Stimulated activated CD8-positive, alpha-beta memory T cell treated with anti-CD3 and anti-CD28 coated beads, Interleukin-12 subunit alpha, Interleukin-12 subunit beta, amount 100 ng/mL, for 4 hours (primary cell): Measurements from ENCODE around the gene CCDC106.

ENCODE experiments used
- DNase-seq: peaks from one replicate; pipeline ENCODE4 v3.0.0-alpha.2; 2020; ENCODE audit warnings: low read depth

The CCDC106 gene

DNA sequence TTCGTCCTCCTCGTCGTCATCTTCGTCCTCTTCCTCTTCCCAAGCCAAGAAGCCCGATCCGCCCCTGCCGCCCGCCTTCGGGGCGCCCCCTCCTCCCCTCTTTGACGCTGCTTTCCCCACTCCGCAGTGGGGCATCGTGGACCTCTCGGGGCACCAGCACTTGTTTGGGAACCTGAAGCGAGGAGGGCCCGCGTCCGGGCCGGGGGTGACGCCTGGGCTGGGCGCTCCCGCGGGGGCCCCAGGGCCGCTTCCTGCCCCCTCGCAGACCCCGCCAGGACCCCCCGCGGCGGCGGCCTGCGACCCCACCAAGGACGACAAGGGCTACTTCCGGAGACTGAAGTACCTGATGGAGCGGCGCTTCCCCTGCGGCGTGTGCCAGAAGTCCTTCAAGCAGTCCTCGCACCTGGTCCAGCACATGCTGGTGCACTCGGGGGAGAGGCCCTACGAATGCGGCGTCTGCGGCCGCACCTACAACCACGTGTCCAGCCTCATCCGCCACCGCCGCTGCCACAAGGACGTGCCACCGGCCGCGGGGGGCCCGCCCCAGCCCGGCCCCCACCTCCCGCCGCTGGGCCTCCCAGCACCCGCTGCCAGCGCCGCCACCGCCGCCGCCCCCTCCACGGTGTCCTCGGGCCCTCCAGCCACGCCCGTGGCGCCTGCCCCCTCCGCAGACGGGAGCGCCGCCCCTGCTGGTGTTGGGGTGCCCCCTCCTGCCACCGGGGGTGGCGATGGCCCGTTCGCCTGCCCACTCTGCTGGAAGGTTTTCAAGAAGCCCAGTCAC is 33.9 kb upstream of the CCDC106 start:
- no peak for DNase-seq

DNA sequence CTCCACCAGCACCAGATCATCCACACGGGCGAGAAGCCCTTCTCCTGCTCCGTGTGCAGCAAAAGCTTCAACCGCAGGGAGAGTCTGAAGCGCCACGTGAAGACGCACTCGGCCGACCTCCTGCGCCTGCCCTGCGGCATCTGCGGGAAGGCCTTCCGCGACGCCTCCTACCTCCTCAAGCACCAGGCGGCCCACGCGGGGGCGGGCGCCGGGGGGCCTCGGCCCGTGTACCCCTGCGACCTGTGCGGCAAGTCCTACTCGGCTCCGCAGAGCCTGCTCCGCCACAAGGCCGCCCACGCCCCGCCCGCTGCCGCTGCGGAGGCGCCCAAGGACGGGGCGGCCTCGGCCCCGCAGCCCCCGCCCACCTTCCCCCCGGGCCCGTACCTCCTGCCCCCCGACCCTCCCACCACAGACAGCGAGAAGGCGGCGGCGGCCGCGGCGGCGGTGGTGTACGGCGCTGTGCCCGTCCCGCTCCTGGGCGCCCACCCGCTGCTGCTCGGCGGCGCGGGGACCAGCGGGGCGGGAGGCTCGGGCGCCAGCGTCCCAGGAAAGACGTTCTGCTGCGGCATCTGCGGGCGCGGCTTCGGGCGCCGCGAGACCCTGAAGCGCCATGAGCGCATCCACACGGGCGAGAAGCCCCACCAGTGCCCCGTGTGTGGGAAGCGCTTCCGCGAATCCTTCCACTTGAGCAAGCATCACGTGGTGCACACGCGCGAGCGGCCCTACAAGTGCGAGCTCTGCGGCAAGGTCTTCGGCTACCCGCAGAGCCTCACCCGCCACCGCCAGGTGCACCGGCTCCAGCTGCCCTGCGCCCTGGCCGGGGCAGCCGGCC is 33.1 kb upstream of the CCDC106 start:
- DNase-seq: no peak

DNA sequence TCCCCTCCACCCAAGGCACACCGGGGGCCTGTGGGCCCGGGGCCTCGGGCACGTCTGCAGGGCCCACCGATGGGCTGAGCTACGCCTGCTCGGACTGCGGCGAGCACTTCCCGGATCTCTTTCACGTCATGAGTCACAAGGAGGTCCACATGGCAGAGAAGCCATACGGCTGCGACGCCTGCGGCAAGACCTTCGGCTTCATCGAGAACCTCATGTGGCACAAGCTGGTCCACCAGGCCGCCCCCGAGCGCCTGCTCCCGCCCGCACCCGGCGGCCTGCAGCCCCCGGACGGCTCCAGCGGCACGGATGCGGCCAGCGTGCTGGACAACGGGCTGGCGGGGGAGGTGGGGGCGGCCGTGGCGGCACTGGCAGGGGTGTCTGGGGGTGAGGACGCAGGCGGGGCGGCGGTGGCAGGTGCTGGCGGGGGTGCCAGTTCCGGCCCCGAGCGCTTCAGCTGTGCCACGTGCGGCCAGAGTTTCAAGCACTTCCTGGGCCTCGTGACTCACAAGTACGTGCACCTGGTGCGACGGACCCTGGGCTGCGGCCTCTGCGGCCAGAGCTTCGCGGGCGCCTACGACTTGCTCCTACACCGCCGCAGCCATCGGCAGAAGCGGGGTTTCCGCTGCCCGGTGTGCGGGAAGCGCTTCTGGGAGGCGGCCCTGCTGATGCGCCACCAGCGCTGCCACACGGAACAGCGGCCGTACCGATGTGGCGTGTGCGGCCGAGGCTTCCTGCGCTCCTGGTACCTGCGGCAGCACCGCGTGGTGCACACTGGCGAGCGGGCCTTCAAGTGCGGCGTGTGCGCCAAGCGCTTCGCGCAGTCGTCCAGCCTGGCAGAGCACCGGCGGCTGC is 32.2 kb upstream of the CCDC106 start:
- DNase-seq: no peak

DNA sequence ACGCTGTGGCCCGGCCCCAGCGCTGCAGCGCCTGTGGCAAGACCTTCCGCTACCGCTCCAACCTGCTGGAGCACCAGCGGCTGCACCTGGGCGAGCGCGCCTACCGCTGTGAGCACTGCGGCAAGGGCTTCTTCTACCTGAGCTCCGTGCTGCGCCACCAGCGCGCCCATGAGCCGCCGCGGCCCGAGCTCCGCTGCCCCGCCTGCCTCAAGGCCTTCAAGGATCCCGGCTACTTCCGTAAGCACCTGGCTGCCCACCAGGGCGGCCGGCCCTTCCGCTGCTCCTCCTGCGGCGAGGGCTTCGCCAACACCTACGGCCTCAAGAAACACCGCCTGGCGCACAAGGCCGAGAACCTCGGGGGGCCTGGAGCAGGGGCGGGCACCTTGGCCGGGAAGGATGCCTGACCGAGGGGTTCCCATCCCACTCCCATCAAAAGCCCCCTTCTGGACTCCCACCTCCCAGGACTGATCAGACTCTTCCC is 31.6 kb upstream of the CCDC106 start:
- DNase-seq: no peak

DNA sequence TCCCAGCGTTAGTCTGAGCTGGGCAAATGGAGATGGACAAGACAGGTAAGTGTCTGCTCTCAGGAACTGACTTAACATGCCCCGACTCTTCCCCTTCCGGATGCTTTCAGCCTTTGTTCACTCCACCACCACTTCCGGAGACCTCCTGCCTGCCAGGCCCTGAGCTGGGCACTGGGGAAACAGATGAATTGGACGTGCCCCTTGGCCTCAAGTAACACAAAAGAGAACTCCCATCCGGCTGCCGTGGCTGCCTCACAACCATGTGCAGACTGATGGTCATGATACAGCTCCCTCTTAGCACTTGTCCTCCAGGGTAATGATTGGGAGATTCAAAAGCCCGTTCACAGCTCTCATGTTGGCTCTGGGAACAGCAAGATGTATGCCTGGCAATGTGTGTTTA is 30.6 kb upstream of the CCDC106 start:
- DNase-seq: no peak

DNA sequence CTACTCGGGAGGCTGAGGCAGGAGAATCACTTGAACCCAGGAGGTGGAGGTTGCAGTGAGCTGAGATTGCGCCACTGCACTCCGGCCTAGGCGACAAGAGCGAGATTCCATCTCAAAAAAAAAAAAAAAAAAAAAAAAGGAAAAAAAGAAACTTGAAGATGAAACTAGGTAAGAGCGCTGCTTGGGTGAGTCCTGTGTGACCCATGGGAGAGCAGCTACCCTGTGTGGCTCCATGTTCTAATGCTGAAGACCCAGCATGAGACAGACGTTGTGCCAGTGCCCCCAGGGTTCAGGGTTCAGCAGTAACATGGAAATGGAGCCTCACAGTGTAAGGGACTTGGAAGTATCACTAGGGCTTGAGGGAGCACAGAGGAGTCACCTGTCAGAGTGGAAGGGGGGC is 29.6 kb upstream of the CCDC106 start:
- no peak for DNase-seq

DNA sequence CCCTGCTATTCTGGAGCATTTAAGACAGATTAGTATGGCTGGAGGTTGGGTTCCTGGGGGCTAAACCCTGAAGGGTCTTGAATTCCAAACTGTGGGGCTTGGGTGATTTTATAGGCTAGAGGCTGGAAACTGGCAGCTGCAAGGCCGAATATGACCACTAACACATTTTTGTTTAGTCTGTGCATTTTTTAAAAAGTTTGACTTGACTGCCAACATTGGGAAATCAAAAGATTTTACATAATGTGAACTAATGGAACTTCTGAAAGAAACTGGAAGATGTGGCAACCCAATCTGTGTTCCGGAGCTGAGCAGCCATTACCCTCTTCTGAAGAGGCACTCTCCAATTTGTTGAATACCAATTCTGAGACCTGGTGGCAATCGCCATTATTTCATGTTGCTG is 28.7 kb upstream of the CCDC106 start:
- no peak for DNase-seq

DNA sequence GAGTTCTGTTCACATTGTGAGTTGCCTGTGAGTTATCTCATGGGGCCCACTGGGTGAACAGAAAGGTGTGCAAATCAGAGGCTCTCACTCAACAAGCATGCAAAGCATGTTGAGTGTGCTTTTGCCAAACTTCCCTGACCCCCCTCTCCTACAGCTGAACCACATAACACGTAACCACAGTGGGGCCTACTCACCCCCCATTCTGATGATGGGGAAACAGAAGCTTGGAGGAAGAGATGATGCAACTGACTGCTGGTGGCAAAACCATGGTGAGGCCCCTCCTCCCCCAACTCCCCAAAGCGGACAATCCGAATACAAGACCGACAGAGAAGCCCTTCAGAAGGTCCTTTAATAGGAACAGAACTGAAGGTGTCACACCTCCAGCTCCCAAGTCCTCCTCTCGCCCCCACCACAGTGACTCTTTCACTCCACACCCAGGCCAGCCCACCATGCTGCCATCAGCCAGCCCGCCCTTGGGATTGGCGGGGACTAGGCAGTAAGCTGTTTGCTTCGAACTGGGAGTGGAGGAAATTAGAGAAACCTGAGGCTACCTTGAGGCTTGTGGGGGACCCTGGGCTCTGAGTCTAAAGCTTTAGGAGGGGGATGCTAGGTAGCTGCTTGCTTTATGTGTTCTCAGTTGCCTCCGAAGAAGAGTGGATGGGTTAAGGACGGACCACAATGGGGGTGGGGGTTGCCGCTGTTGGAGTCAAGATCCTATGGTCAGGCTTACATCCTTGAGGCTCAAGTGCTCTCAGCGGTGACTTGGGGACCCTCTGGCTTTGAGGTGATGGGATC is 27.4 kb upstream of the CCDC106 start:
- no peak for DNase-seq

DNA sequence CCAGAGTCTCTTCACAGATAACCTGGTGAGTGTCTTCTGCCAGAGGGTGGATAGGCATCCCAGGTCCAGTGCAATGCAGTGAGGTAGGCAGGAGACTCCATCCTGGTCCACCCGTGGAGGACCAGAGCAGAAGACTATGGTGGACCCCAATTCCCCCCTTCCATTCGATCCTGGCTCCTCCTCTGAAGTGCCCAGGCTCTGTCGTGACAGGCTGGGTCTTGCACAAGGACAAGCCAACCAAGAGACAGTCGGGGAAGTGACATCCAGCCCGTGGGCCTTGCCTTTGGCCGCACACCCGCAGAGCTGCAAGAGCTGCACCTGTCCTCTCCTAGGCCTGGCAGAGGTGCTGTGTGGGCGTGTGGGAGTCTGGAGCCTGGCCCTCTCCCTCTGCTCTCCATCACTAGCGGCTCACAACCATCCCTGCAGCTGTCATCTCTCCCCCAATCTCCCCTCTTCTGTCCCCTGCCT is 26.8 kb upstream of the CCDC106 start:
- DNase-seq: no peak

DNA sequence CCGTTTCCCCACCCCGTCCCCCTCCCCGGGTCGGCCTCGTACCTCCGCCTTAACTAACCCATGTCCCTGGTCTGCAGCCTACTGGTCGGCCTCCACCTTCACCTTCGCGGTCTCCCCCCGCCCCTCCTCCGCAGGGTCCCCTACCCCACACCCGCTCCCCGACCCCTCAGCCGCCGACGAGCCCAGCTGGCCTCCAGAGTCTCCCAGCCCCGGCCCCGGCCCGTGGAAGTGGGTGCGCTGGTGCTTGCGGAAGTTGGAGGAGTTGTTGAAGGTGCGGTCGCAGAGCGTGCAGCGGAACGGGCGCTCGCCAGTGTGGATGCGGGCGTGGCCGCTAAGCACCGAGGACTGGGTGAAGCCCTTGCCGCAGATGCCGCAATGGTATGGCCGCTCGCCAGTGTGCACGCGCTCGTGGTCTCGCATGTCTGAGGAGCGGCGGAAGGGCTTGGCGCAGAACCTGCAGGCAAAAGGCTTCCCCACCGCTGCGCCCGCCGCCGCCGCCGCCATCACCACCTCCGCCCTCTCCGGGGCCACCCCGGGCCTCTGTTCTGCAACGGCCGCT is 26.3 kb upstream of the CCDC106 start:
- no peak for DNase-seq

DNA sequence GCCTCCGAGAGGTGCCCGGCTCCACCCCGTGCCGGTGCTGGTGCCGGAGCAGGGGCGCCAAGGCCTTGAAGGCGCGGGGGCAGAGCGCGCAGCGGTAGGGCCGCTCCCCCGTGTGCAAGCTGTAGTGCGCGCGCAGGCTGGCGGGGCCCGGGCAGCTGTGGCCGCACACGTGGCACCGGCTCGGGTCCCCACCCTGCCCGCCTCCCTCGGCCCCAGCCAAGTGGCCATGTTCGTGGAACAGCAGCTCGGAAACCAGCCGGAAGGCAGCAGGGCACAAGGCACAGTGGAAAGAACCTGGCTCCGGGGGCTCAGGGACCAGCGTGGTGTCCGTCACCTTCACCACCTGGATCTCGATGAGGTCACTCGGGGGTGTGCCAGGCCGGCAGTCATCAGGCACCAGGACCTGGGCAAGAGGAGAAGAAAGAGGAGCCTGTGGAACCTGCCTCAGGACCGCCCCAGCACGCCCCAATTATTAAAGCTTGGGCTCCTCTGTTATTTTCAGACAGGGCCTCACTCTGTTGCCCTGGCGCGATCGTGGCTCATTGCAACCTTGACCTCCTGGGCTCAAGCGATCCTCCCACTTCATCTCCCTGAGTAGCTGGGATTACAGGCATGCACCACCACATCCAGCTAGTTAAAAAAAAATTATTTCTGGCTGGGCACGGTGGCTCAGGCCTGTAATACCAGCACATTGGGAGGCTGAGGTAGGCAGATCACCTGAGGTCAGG is 25.6 kb upstream of the CCDC106 start:
- no peak for DNase-seq

DNA sequence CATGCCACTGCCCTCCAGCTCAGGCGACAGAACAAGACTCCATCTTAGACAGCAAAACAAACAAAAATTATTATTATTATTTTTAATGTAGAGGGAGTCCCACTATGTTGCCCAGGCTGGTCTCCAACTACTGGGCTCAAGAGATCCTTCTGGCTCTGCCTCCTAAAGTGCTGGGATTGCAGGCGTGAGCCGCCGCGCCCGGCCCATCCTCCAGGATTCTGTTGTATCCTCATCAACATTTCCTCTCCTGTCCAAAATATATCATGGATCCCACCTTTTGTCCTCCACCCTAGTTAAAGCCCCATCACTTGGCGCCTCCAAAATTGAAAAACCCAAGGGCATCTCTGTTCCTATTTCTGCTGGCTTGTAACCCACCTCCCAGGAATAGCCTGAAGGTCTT is 24.9 kb upstream of the CCDC106 start:
- no peak for DNase-seq

DNA sequence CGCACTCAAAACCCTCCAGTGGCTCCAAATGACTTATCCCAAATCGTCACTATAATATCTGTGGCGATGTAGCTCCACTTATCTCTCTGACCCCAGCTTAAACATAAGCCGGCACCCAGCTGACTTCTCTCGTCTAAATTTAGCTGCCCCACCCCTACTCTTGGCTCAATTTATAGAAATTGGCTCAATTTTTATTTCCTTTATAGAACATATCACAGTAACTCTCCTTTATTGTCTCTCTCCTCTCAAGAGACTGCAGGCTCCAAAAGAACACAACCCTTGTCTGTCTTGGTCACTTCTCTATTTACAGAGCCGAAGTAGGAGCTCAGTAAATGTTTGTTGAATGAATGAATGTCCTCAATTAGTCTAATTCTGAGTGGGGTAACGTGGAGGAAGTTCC is 24.5 kb upstream of the CCDC106 start:
- no peak for DNase-seq

DNA sequence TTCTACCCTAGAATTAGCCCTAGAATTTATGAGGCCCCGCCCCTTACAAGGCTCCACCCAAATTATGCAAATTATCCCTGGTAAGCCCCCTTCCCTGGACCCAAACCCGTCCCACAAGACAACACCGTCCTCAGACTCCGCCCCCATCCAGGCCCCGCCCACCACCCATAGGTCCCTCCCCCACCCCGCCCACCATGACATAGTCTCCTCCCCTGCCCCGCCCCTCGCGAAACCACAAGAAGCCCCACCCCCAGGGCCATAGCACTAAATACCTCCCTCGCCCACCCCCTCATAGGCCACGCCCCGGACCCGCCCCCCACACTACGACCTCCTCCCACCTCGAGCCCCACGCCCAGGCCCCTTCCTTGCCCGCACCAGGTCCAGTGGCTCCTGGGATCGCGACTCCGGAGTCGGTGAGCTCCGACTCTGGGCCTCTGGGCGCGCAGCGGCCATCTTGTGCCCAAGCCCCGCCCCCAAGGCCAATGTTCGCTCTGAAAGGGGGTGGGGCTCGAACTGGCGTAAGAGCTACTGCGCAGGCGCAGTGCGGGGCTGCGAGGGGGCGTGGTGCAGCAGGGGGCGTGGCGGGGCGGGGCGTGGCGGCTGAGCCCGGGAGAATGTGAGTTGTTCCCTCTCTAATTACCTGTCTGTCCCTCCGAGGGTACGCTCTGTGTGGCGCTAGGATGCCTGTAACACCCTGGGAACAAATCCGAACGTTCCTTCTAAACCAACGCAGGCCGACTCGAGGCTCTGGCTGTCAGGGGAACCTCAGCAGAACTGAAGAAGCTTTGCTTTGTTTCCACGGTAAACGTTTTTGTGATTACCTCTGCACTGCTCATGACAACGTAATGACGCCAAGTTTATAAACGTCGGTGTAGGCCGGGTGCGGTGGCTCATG is 23.7 kb upstream of the CCDC106 start, which contains the start of gene ZNF784:
TSS of gene ZNF784 (minus strand) at position 458 of the 895 bp plus-strand sequence. CDS start at position 453, 5 bp downstream.
- peak; percentile 86 for DNase-seq

DNA sequence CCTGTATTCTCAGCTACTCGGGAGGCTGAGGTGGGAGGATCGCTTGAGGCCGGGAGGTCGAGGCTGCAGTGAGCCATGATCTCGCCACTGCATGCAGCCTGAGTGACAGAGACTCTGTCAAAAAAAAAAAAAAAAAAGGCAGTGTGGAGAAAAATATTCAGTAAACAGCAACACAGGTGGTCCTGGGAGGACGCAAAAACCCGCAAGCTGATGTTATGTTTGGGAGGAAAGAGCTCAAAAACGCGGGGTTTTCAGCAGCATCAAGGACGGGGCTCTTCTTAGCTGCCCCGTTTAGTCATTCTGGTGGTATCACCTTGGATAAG is 23.0 kb upstream of the CCDC106 start:
- no peak for DNase-seq

DNA sequence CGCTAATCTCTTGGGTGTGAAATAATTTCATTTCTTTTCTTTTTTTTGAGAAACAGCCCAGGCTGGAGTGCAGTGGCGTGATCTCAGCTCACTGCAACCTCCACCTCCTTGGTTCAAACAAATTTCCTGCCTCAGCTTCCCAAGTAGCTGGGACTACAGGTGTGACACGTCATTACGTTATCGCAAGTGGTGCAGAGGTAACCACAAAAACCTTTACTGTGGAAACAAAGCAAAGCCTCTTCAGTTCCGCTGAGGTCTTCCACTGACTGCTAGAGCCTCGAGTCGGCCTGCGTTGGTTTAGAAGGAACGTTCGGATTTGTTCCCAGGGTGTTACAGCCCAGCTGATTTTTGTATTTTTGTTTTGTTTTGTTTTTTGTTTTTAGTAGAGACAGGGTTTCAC is 21.7 kb upstream of the CCDC106 start:
- DNase-seq: no peak

DNA sequence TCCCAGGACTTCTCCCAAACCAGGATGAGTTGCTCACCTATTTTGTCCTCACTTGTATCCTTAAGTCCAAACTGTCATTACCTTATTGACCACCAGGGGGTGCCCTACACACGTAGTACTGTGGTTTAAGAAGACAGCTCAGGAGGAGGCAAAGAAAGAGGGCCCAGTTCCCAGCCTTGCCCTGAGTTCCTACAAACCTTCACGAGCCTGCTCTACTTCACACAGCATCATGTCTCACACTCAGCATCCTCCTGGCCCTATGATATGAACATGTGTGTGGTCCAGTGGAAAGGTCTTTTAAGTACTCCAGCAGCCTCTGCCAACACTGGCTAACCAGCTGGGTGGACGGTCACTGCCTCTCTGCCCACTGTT is 15.6 kb upstream of the CCDC106 start:
- peak; percentile 50 for DNase-seq

DNA sequence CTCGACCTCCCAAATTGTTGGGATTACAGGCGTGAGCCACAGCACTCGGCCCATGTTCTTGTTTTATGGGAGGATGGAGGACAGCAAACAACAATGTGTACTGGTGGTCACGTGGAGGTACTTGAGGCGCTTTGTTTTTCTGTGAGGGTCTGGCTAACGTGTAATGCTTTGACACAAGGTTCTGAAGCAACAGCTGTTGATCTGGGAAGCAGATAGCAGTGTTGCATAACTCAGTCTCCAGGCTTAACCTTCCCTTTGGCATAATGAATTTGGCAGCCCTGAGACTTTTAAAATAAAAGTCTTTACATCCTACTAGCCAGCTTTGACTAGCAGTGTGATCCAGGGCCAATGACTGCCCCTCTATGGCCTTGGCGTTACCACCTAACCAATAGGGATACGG is 14.2 kb upstream of the CCDC106 start:
- DNase-seq: no peak

DNA sequence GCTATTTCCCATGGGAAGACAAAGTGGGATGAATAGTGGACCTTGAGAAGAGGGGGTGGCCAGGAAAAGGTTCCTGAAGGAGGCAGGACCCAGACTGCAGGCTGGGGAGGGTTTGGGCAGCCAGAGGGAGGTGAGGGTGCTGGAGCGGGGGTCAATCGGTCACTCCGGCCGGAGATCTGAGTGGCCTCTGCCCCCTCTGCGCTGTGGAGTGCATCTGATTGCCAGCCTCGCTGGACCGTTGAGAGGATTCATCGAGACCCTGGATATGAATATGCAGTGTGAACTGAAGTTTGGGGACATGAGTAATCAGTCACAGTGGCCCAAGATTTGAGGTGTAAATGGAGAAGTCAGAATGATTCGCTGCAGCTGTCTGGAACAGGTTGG is 12.7 kb upstream of the CCDC106 start:
- no peak for DNase-seq
